Left ventricle myocardium superior (tissue), 1 donor: Measurements from ENCODE around the gene DNAJC3. TPM values are rescaled to one million over a fixed set of nuclear protein-coding genes. Genes with fewer than 3 reads are reported as not detected.

Source experiments
- ATAC-seq: fragments of 200-7000 bp; cut with Tn5 transposase; one replicate; pipeline ENCODE4 v1.9.1; 2020; ENCODE audit warnings: mild to moderate bottlenecking, moderate library complexity
- DNase-seq: peaks from one replicate; pipeline ENCODE4 v3.0.0-alpha.2; 2020
- intact Hi-C: fragments of 100-400 bp; cut with micrococcal nuclease; formaldehyde crosslinking; loops from one replicate; pipeline ENCODE4 v1.11.0; 2022
- total RNA-seq: library from RNA; stranded (reverse); fragmentation: NEBNext Ultra II Directional; extraction: Animal tissue kit (Norgen Biotek cat#: 25700); gene quantifications from one replicate; pipeline ENCODE4 v1.2.1, GENCODE V29; 2021
- donor health status: DM: no; HTN: yes; CAD: no; lungs with severe emphysema.

The DNAJC3 gene
- total RNA-seq, 1 donor from 2014 or later = 31.7 TPM

GRCh38 chr13:95800436-95800835 is 123.5 kb downstream of the DNAJC3 start:
- ATAC-seq (no peak), DNase-seq (no peak)
- intact Hi-C loops = no loop called here

GRCh38 chr13:95801825-95802224 is 124.9 kb downstream of the DNAJC3 start:
- no peak for ATAC-seq
- intact Hi-C loops = no loop called here
- DNase-seq = no peak

GRCh38 chr13:95805921-95806320 is 129.0 kb downstream of the DNAJC3 start:
- DNase-seq = no peak
- intact Hi-C loops = no loop called here
- no peak for ATAC-seq

- intact Hi-C loops = no loop called here
- DNase-seq (peak; percentile 34), ATAC-seq (peak; percentile 44)
Observed at GRCh38 chr13:95809429-95809828, 132.5 kb downstream of the DNAJC3 start.

DNA sequence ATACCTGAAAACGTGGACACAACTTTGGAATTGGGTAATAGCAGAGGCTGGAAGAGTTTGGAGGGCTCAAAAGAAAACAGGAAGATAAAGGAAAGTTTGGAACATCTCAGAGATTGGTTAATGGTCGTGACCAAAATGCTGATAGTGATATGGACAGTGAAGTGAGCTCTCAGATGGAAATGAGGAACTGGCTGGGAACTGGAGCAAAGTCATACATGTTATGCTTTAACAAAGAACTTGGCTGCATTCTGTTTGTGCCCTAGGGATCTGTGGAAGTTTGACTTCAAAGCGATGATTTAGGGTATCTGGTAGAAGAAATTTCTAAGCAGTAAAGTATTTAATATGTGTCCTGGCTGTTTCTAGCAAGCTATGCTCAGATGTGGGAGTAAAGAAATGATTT is 136.2 kb downstream of the DNAJC3 start:
- ATAC-seq = no peak
- intact Hi-C loops = no loop called here
- DNase-seq = no peak

DNA sequence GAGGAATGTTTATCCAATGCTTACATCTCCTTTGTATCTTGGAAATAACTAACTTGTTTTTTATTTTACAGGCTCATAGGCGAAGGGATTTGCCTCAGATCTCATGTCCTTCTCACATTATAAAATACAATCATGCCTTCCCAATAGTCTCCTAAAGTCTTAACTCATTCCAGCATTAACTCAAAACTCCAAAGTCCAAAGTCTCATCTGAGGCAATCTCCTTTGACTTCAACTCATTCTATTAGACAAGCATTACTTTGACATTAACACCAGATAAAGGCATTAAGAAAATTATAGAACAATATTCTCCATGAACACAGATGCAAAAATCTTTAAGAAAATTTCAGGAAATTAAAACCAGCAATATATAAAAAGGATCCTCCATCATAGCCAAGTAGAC is 137.6 kb downstream of the DNAJC3 start:
- ATAC-seq (no peak), DNase-seq (no peak)
- intact Hi-C loops = no loop called here

GRCh38 chr13:95822303-95822702 is 145.4 kb downstream of the DNAJC3 start:
- intact Hi-C loops = no loop called here
- DNase-seq (no peak), ATAC-seq (no peak)

- DNase-seq (no peak), ATAC-seq (no peak)
- intact Hi-C loops = loop anchor here (2.0 to 10.0 kb wide), 2 partner anchors 208 to 298 kb away; no protein-coding TSS in a partner anchor
Observed at GRCh38 chr13:95833126-95833525, 156.2 kb downstream of the DNAJC3 start.

- no peak for ATAC-seq
Observed at GRCh38 chr13:95833719-95834118, 156.8 kb downstream of the DNAJC3 start.

GRCh38 chr13:95834134-95834765 is 157.3 kb downstream of the DNAJC3 start:
- ATAC-seq = peak; percentile 79
- intact Hi-C loops = loop anchor here (10.0 kb wide), 1 partner anchor 299 kb away; no protein-coding TSS in a partner anchor
- DNase-seq = peak; percentile 58

More at GRCh38 chr13:95833719-95834118, 156.8 kb downstream of the DNAJC3 start:
- intact Hi-C loops = loop anchor here (2.0 to 10.0 kb wide), 2 partner anchors 209 to 299 kb away; no protein-coding TSS in a partner anchor
- DNase-seq = no peak

DNA sequence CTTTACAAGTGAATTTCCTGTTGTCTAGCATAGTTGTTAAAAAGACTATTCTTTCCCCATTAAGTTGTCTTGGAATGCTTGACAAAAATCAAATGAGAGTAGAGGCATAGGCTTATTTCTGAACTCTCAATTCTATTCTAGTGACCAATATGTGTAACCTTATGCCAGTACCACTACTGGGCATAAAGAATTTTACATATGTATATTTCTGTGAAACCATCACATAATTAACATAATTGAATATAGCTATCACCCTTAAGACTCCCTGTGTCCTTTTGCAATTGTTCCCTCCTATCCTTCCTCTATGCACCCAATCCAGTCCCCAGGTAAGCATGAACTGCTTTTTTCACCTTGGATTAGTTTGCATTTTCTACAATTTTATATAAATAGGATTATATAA is 165.0 kb downstream of the DNAJC3 start:
- intact Hi-C loops = no loop called here
- DNase-seq (no peak), ATAC-seq (no peak)

DNA sequence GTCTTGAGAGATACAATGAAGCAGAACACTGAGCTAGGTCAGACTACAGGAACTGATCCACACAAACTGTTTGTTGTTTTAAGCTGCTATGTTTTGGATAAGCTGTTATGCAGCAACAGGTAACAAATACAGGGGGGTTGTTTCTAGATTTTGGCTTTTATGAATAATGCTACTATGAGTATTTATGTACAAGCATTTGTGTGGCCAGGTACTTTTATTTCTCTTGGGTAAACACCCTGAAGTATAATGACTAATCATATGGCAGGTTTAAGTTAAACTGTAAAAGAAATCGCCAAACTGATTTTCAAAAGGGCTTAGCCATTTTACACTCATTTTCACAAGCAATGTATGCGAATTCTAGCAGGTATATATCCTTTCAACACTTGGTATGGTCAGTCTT is 166.0 kb downstream of the DNAJC3 start:
- ATAC-seq (no peak), DNase-seq (no peak)
- intact Hi-C loops = no loop called here

Other genes with a start within 250 kb of the DNAJC3 start
- not detected for gene CLDN10, start 124.4 kb upstream of the DNAJC3 start, total RNA-seq
- 4.0 TPM for gene DZIP1, start 32.4 kb upstream of the DNAJC3 start, total RNA-seq